ENCODE data around the gene C16orf96.

C16orf96 gene

GRCh38 chr16:4616047-4616811 is 60.1 kb downstream of the C16orf96 start:
- DNase-seq (ENCODE audit: low read depth): peak; percentile 97

- DNase-seq (ENCODE audit: low read depth): no peak
Measured at GRCh38 chr16:4617880-4618279, 61.7 kb downstream of the C16orf96 start.

- DNase-seq (ENCODE audit: low read depth): no peak
Measured at GRCh38 chr16:4618645-4619418, 62.7 kb downstream of the C16orf96 start.

- no peak for DNase-seq (ENCODE audit: low read depth)
Measured at GRCh38 chr16:4623593-4623992, 67.5 kb downstream of the C16orf96 start.

GRCh38 chr16:4624015-4624826 is 68.1 kb downstream of the C16orf96 start, which contains the start of gene MGRN1:
TSS of gene MGRN1 (plus strand) at chr16:4624826. CDS start at chr16:4624961, 135 bp downstream.
- peak; percentile 85 for DNase-seq (ENCODE audit: low read depth)

- peak; percentile 62 for DNase-seq (ENCODE audit: low read depth)
Measured at GRCh38 chr16:4624827-4625559, 68.9 kb downstream of the C16orf96 start.

GRCh38 chr16:4625560-4626159 is 69.5 kb downstream of the C16orf96 start:
- no peak for DNase-seq (ENCODE audit: low read depth)

GRCh38 chr16:4626396-4626795 is 70.3 kb downstream of the C16orf96 start:
- DNase-seq (ENCODE audit: low read depth): no peak

- DNase-seq (ENCODE audit: low read depth): no peak
Measured at GRCh38 chr16:4628283-4628682, 72.1 kb downstream of the C16orf96 start.

- DNase-seq (ENCODE audit: low read depth): no peak
Measured at GRCh38 chr16:4631444-4631843, 75.3 kb downstream of the C16orf96 start.

- DNase-seq (ENCODE audit: low read depth): no peak
Measured at GRCh38 chr16:4633910-4634635, 77.9 kb downstream of the C16orf96 start.

- DNase-seq (ENCODE audit: low read depth): no peak
Measured at GRCh38 chr16:4634768-4635167, 78.6 kb downstream of the C16orf96 start.

GRCh38 chr16:4636196-4636595 is 80.1 kb downstream of the C16orf96 start:
- no peak for DNase-seq (ENCODE audit: low read depth)

- DNase-seq (ENCODE audit: low read depth): no peak
Measured at GRCh38 chr16:4637501-4638166, 81.5 kb downstream of the C16orf96 start.

- no peak for DNase-seq (ENCODE audit: low read depth)
Measured at GRCh38 chr16:4639899-4640509, 83.9 kb downstream of the C16orf96 start.

- DNase-seq (ENCODE audit: low read depth): no peak
Measured at GRCh38 chr16:4640572-4641305, 84.6 kb downstream of the C16orf96 start.

GRCh38 chr16:4641306-4641687 is 85.2 kb downstream of the C16orf96 start:
- no peak for DNase-seq (ENCODE audit: low read depth)

GRCh38 chr16:4641895-4642294 is 85.8 kb downstream of the C16orf96 start:
- no peak for DNase-seq (ENCODE audit: low read depth)

Data from stimulated activated CD8-positive, alpha-beta memory T cell treated with anti-CD3 and anti-CD28 coated beads, Interleukin-12 subunit alpha, Interleukin-12 subunit beta, amount 100 ng/mL, for 4 hours (primary cell).